Upper lobe of right lung (tissue), 1 donor: Measurements from ENCODE around the gene ZCCHC14. TPM values are rescaled to one million over a fixed set of nuclear protein-coding genes. Genes with fewer than 3 reads are reported as not detected.
"Not testable (repeated sequence)": the region's sequence is repeated elsewhere in the genome, so short reads cannot be mapped to it uniquely, and the experiment has no call there.

ENCODE experiments used
- ATAC-seq: fragments of 200-7000 bp; cut with Tn5 transposase; one replicate; pipeline ENCODE4 v1.9.1; 2020; ENCODE audit warnings: mild to moderate bottlenecking, moderate library complexity
- DNase-seq: peaks from one replicate; pipeline ENCODE4 v3.0.0-alpha.2; 2020
- H3K27ac ChIP-seq: fragments of 200-600 bp; one replicate; pipeline ENCODE4 v1.8.0; 2022
- H3K27me3 ChIP-seq: fragments of 200-600 bp; one replicate; pipeline ENCODE4 v1.8.0; 2022; ENCODE audit warnings: mild to moderate bottlenecking
- H3K36me3 ChIP-seq: fragments of 200-600 bp; one replicate; pipeline ENCODE4 v1.8.0; 2022
- H3K4me1 ChIP-seq: fragments of 200-600 bp; one replicate; pipeline ENCODE4 v1.8.0; 2022
- H3K4me3 ChIP-seq: fragments of 200-600 bp; one replicate; pipeline ENCODE4 v1.8.0; 2022; ENCODE audit warnings: mild to moderate bottlenecking
- H3K9me3 ChIP-seq: fragments of 200-600 bp; one replicate; pipeline ENCODE4 v1.8.0; 2022
- intact Hi-C: fragments of 100-400 bp; cut with DNase I; formaldehyde crosslinking; loops from one replicate; pipeline ENCODE4 v1.11.0; 2022
- total RNA-seq: library from RNA; stranded (reverse); fragmentation: NEBNext Ultra II Directional; extraction: Animal tissue kit (Norgen Biotek cat#: 25700); gene quantifications from one replicate; pipeline ENCODE4 v1.2.1, GENCODE V29; 2021
- TF ChIP-seq, protein P1 (sequence below): fragments of 200-600 bp; IDR thresholded peaks from one replicate; pipeline ENCODE4 v1.8.0; 2022; ENCODE audit warnings: antibody characterized with exemption
- donor health status: DM: no; HTN: yes; CAD: no; lungs with severe emphysema.

Gene ZCCHC14
- total RNA-seq, 1 donor from 2014 or later = 27.2 TPM

DNA sequence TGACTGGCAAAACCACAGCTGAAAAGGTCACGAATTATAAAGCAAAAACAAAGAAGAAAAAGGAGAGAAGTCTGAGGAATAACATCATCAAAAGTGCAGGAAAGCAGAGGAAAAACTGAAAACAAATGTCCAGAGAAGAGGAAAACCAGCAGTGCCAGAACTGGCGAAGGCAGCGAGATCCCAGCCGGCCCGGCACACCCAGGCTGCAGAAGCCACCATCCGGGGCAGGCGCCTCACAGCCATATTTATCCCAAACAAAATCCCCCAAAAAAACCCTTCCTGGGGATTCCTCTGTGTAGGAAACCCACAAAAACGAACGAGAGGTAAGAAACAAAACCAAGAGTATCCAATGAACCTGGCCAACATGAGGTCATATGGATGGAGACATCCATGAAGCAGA, 10.6 kb downstream of the ZCCHC14 start:
- Histone ChIP-seq H3K4me1 (peaks cover 34% of the 10 kb centered on the region), H3K4me3 (no peak overlapping the region), H3K9me3 (no peaks in the 10 kb centered on the region), H3K36me3 (peaks cover 6% of the 10 kb centered on the region), H3K27me3 (no peaks in the 10 kb centered on the region), H3K27ac (no peak overlapping the region)
- no peak for ATAC-seq
- intact Hi-C loops = no loop called here
- TF ChIP-seq, protein P1, sequence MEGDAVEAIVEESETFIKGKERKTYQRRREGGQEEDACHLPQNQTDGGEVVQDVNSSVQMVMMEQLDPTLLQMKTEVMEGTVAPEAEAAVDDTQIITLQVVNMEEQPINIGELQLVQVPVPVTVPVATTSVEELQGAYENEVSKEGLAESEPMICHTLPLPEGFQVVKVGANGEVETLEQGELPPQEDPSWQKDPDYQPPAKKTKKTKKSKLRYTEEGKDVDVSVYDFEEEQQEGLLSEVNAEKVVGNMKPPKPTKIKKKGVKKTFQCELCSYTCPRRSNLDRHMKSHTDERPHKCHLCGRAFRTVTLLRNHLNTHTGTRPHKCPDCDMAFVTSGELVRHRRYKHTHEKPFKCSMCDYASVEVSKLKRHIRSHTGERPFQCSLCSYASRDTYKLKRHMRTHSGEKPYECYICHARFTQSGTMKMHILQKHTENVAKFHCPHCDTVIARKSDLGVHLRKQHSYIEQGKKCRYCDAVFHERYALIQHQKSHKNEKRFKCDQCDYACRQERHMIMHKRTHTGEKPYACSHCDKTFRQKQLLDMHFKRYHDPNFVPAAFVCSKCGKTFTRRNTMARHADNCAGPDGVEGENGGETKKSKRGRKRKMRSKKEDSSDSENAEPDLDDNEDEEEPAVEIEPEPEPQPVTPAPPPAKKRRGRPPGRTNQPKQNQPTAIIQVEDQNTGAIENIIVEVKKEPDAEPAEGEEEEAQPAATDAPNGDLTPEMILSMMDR = no peak
- DNase-seq = no peak

GRCh38 chr16:87481711-87482110, 11.1 kb downstream of the ZCCHC14 start:
- H3K4me3 ChIP-seq, intact Hi-C loops, H3K27ac ChIP-seq, ATAC-seq, H3K9me3 ChIP-seq, H3K36me3 ChIP-seq, DNase-seq, H3K27me3 ChIP-seq: not testable (repeated sequence)
- peaks cover 28% of the 10 kb centered on the region for H3K4me1 ChIP-seq

DNA sequence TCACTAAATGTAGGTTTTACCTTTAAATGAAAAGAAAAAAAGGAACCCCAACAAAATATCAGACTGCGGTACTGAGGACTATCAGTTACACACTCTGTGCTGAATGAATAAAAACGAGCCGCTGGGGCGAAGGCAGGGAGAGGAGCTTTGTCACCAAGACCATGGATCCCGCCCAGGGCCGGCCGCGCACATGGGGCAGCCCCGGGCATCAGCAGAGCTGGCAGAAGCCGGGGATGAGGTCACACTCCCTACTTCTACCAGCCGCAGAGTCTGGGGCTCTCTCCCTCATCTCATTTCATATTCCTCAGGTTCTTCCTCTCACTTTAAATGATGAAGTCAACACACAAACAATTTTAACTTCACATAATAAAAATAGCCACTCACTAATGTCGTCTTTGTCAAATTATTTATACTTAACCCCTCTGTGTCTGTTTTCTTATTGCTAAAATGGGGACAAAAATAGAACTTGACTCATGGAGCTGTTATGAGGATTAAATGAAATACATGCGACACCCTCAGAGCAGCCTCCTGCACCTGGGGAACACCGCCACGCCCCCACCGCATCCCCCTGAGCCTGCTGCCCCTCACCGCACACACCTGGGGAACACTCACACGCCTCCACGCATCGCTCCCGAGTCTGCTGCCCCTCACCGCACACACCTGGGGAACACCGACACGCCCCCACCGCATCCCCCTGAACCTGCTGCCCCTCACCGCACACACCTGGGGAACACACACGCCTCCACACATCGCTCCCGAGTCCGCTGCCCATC, 15.4 kb downstream of the ZCCHC14 start:
- H3K36me3 ChIP-seq, H3K27ac ChIP-seq, H3K4me3 ChIP-seq, H3K27me3 ChIP-seq, H3K9me3 ChIP-seq, ATAC-seq, intact Hi-C loops, DNase-seq: not testable (repeated sequence)
- peaks cover 16% of the 10 kb centered on the region for H3K4me1 ChIP-seq

GRCh38 chr16:87474566-87474996, 18.2 kb downstream of the ZCCHC14 start:
- intact Hi-C loops = no loop called here
- Histone ChIP-seq H3K4me1 (peaks cover 23% of the 10 kb centered on the region), H3K27ac (no peak overlapping the region), H3K36me3 (peaks cover under 1% of the 10 kb centered on the region), H3K27me3 (no peaks in the 10 kb centered on the region), H3K9me3 (no peaks in the 10 kb centered on the region), H3K4me3 (no peak overlapping the region)
- TF ChIP-seq, protein P1 = no peak
- DNase-seq = no peak
- no peak for ATAC-seq

GRCh38 chr16:87474017-87474416, 18.8 kb downstream of the ZCCHC14 start:
- H3K27ac ChIP-seq = no peak overlapping the region
- H3K9me3 ChIP-seq = no peaks in the 10 kb centered on the region
- intact Hi-C loops = no loop called here
- TF ChIP-seq, protein P1 = no peak
- no peaks in the 10 kb centered on the region for H3K36me3 ChIP-seq
- H3K4me3 ChIP-seq = no peak overlapping the region
- ATAC-seq = no peak
- no peaks in the 10 kb centered on the region for H3K27me3 ChIP-seq
- no peak for DNase-seq
- peaks cover 23% of the 10 kb centered on the region for H3K4me1 ChIP-seq

DNA sequence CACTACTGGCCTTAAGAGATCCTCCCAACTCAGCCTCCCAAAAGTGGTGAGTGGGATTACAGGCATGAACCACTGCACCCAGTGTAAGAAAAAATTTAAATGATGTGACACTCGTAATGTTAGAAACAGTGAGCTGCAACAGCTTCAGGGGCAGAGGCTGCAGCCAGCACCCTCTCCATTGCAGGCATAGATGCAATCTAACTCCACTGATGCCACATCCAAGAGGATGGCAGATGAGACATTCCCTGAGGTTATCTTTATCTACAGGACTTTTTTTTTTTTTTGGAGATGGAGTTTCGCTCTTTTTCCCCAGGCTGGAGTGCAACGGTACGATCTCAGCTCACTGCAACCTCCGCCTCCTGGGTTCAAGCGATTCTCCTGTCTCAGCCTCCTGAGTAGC, 19.9 kb downstream of the ZCCHC14 start:
- Histone ChIP-seq H3K27ac (no peak overlapping the region), H3K9me3 (no peaks in the 10 kb centered on the region), H3K4me3 (no peak overlapping the region), H3K4me1 (peaks cover 23% of the 10 kb centered on the region), H3K27me3 (no peaks in the 10 kb centered on the region), H3K36me3 (no peaks in the 10 kb centered on the region)
- DNase-seq = no peak
- ATAC-seq = no peak
- intact Hi-C loops = no loop called here
- TF ChIP-seq, protein P1 = no peak
